ENCODE results near the gene PRDX5.
A peak's percentile ranks its signal among the peaks of the same experiment; 100 is the strongest.
"Not testable (repeated sequence)": the region's sequence is repeated elsewhere in the genome, so short reads cannot be mapped to it uniquely, and the experiment has no call there.

Gene PRDX5

DNA sequence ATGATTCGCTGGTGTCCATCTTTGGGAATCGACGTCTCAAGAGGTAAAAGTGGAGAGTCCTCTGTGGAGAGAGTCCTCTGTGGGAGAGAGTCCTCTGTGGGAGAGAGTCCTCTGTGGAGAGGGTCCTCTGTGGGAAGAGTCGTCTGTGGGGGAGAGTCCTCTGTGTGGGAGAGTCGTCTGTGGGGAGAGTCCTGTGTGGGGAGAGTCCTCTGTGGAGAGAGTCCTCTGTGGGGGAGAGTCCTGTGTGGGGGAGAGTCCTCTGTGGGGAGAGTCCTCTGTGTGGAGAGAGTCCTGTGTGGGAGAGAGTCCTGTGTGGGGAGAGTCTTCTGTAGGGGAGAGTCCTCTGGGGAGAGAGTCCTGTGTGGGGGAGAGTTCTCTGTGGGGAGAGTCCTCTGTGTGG, 3.1 kb downstream of the PRDX5 start:
- Histone ChIP-seq H3K9ac (ENCODE audit: low read depth, low read length) (no peak overlapping the region), H3K4me3 (ENCODE audit: low read depth, low read length) (no peak overlapping the region), H3K27me3 (ENCODE audit: control insufficient read depth, insufficient read depth, low read length) (no peaks in the 10 kb centered on the region), H3K4me1 (ENCODE audit: control insufficient read depth, insufficient read depth, low read length) (peaks cover 14% of the 10 kb centered on the region), H3K9me3 (ENCODE audit: control insufficient read depth, insufficient read depth, low read length) (no peaks in the 10 kb centered on the region), H3K36me3 (ENCODE audit: control insufficient read depth, insufficient read depth, low read length) (peaks cover 34% of the 10 kb centered on the region), H3K27ac (ENCODE audit: low read depth, low read length) (no peak overlapping the region)

DNA sequence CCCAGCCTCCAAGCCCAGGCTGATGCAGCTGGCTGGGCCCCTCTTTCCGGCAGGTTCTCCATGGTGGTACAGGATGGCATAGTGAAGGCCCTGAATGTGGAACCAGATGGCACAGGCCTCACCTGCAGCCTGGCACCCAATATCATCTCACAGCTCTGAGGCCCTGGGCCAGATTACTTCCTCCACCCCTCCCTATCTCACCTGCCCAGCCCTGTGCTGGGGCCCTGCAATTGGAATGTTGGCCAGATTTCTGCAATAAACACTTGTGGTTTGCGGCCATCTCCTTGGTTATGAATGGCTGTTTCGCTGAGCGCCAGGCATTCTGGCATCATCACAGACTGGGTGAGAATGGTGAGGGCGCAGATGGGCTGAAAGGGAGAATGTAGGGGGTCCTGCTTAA, 3.6 kb downstream of the PRDX5 start:
- H3K27ac ChIP-seq (ENCODE audit: low read depth, low read length) = no peak overlapping the region
- no peaks in the 10 kb centered on the region for H3K27me3 ChIP-seq (ENCODE audit: control insufficient read depth, insufficient read depth, low read length)
- H3K9ac ChIP-seq (ENCODE audit: low read depth, low read length) = no peak overlapping the region
- H3K4me3 ChIP-seq (ENCODE audit: low read depth, low read length) = no peak overlapping the region
- no peaks in the 10 kb centered on the region for H3K9me3 ChIP-seq (ENCODE audit: control insufficient read depth, insufficient read depth, low read length)
- H3K36me3 ChIP-seq (ENCODE audit: control insufficient read depth, insufficient read depth, low read length) = peaks cover 29% of the 10 kb centered on the region
- H3K4me1 ChIP-seq (ENCODE audit: control insufficient read depth, insufficient read depth, low read length) = peaks cover 9% of the 10 kb centered on the region

DNA sequence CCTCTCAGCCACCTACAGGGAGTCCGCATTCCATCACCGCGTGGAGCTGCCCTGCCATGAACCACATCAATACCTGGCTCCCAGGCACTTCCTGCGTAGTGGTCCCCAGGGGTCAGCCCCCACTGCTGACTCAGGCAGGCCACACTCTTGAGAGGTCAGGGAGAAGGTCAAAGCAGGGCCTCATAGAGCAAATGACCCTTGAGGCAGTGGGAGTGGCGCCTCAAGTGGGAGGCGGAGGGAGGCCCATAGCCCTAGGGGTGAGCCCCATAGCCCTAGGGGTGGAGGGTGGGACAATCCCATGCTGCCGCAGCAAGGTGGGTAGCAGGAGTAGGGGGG, 5.0 kb downstream of the PRDX5 start:
- Histone ChIP-seq H3K36me3 (ENCODE audit: control insufficient read depth, insufficient read depth, low read length) (peaks cover 29% of the 10 kb centered on the region), H3K4me1 (ENCODE audit: control insufficient read depth, insufficient read depth, low read length) (peaks cover 9% of the 10 kb centered on the region), H3K9ac (ENCODE audit: low read depth, low read length) (no peak overlapping the region), H3K27ac (ENCODE audit: low read depth, low read length) (no peak overlapping the region), H3K27me3 (ENCODE audit: control insufficient read depth, insufficient read depth, low read length) (no peaks in the 10 kb centered on the region), H3K4me3 (ENCODE audit: low read depth, low read length) (no peak overlapping the region), H3K9me3 (ENCODE audit: control insufficient read depth, insufficient read depth, low read length) (no peaks in the 10 kb centered on the region)

GRCh38 chr11:64323373-64323772, 5.5 kb downstream of the PRDX5 start:
- Histone ChIP-seq H3K27ac (ENCODE audit: low read depth, low read length) (no peak overlapping the region), H3K4me3 (ENCODE audit: low read depth, low read length) (no peak overlapping the region), H3K27me3 (ENCODE audit: control insufficient read depth, insufficient read depth, low read length) (no peaks in the 10 kb centered on the region), H3K36me3 (ENCODE audit: control insufficient read depth, insufficient read depth, low read length) (peaks cover 29% of the 10 kb centered on the region), H3K9ac (ENCODE audit: low read depth, low read length) (no peak overlapping the region), H3K9me3 (ENCODE audit: control insufficient read depth, insufficient read depth, low read length) (no peaks in the 10 kb centered on the region), H3K4me1 (ENCODE audit: control insufficient read depth, insufficient read depth, low read length) (peaks cover 9% of the 10 kb centered on the region)

GRCh38 chr11:64323984-64324383, 6.1 kb downstream of the PRDX5 start:
- H3K4me3 ChIP-seq (ENCODE audit: low read depth, low read length) = not testable (repeated sequence)

GRCh38 chr11:64324692-64325469, 7.0 kb downstream of the PRDX5 start:
- H3K27me3 ChIP-seq (ENCODE audit: control insufficient read depth, insufficient read depth, low read length) = no peaks in the 10 kb centered on the region
- H3K36me3 ChIP-seq (ENCODE audit: control insufficient read depth, insufficient read depth, low read length) = peaks cover 24% of the 10 kb centered on the region
- H3K9ac ChIP-seq (ENCODE audit: low read depth, low read length) = no peak overlapping the region
- H3K27ac ChIP-seq (ENCODE audit: low read depth, low read length) = peak overlapping the region; percentile 54
- no peak overlapping the region for H3K4me3 ChIP-seq (ENCODE audit: low read depth, low read length)
- H3K4me1 ChIP-seq (ENCODE audit: control insufficient read depth, insufficient read depth, low read length) = no peaks in the 10 kb centered on the region
- H3K9me3 ChIP-seq (ENCODE audit: control insufficient read depth, insufficient read depth, low read length) = no peaks in the 10 kb centered on the region

More at GRCh38 chr11:64323984-64324383, 6.1 kb downstream of the PRDX5 start:
- not testable (repeated sequence) for H3K27me3 ChIP-seq (ENCODE audit: control insufficient read depth, insufficient read depth, low read length); H3K9ac ChIP-seq (ENCODE audit: low read depth, low read length); H3K27ac ChIP-seq (ENCODE audit: low read depth, low read length); H3K9me3 ChIP-seq (ENCODE audit: control insufficient read depth, insufficient read depth, low read length); H3K4me1 ChIP-seq (ENCODE audit: control insufficient read depth, insufficient read depth, low read length)
- peaks cover 29% of the 10 kb centered on the region for H3K36me3 ChIP-seq (ENCODE audit: control insufficient read depth, insufficient read depth, low read length)

GRCh38 chr11:64327375-64327774, 9.5 kb downstream of the PRDX5 start:
- Histone ChIP-seq H3K4me3 (ENCODE audit: low read depth, low read length) (no peak overlapping the region), H3K27ac (ENCODE audit: low read depth, low read length) (no peak overlapping the region), H3K9ac (ENCODE audit: low read depth, low read length) (no peak overlapping the region), H3K4me1 (ENCODE audit: control insufficient read depth, insufficient read depth, low read length) (peaks cover 4% of the 10 kb centered on the region), H3K27me3 (ENCODE audit: control insufficient read depth, insufficient read depth, low read length) (no peaks in the 10 kb centered on the region), H3K36me3 (ENCODE audit: control insufficient read depth, insufficient read depth, low read length) (peaks cover 6% of the 10 kb centered on the region), H3K9me3 (ENCODE audit: control insufficient read depth, insufficient read depth, low read length) (no peaks in the 10 kb centered on the region)

- Histone ChIP-seq H3K4me1 (ENCODE audit: control insufficient read depth, insufficient read depth, low read length) (peaks cover 4% of the 10 kb centered on the region), H3K9me3 (ENCODE audit: control insufficient read depth, insufficient read depth, low read length) (no peaks in the 10 kb centered on the region), H3K36me3 (ENCODE audit: control insufficient read depth, insufficient read depth, low read length) (0 out of 2 replicates have a peak, but pooled peaks cover under 1% of the 10 kb centered on the region), H3K27me3 (ENCODE audit: control insufficient read depth, insufficient read depth, low read length) (no peaks in the 10 kb centered on the region), H3K4me3 (ENCODE audit: low read depth, low read length) (no peak overlapping the region), H3K9ac (ENCODE audit: low read depth, low read length) (no peak overlapping the region), H3K27ac (ENCODE audit: low read depth, low read length) (no peak overlapping the region)
Observed at GRCh38 chr11:64327993-64328392, 10.1 kb downstream of the PRDX5 start.

DNA sequence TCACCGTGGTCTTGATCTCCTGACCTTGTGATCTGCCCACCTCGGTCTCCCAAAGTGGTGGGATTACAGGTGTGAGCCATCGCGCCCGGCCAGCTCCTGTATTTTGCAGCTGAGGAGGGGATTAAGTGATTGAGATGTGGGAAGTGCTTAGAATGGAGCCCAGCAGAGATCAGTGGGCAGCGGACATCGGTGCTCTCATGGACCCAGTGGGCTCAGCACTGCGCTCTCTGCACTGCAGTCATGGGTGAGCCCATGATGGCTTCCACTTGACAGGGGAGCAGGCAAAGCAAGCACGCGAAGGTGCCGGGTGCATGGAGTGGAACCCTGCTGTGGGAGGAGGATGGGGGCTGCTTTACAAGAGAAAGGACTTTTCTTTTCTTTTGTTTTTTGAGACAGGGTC, 13.0 kb downstream of the PRDX5 start:
- Histone ChIP-seq H3K9me3 (ENCODE audit: control insufficient read depth, insufficient read depth, low read length) (no peaks in the 10 kb centered on the region), H3K9ac (ENCODE audit: low read depth, low read length) (no peak overlapping the region), H3K27ac (ENCODE audit: low read depth, low read length) (no peak overlapping the region), H3K4me3 (ENCODE audit: low read depth, low read length) (no peak overlapping the region), H3K4me1 (ENCODE audit: control insufficient read depth, insufficient read depth, low read length) (peaks cover 4% of the 10 kb centered on the region), H3K36me3 (ENCODE audit: control insufficient read depth, insufficient read depth, low read length) (no peaks in the 10 kb centered on the region), H3K27me3 (ENCODE audit: control insufficient read depth, insufficient read depth, low read length) (no peaks in the 10 kb centered on the region)

DNA sequence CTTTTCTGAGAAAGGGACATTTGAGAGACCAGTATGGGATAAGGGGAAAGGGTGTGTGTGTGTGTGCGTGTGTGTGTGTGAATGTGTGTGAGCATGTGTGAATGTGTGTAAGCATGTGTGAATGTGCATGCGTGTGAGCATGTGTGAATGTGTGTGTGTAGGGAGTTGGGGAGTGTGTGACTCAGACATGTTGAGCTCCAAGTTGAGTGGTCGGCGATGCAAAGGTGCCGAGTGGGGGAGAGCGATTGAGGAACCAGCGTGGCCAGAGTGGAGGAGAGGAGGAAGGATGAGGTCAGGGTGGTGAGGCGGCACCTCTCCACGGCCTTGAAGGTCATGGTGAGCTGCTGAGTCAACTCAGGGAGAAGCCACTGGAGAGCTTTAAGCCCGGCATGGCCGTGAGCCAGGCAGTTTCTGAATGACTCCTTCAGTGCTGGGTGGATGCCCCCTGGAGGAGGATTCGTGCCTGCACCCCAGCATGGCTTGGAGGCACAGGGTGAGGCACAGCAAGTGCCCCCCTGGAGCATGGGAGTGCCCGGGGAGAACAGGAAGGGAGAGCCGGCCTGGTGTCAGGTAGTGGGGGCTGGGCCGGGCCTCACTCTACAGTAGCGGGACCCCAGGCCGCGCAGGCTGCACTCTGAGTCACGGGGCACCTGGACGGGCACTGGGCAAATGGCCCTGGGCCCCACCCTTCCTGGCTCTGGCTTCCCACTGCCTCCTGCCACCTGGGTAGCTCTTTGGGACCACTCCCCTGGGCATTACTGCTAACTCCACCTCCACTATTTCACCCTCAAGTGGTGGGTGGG, 13.8 kb downstream of the PRDX5 start:
- Histone ChIP-seq H3K27ac (ENCODE audit: low read depth, low read length) (no peak overlapping the region), H3K4me1 (ENCODE audit: control insufficient read depth, insufficient read depth, low read length) (peaks cover 4% of the 10 kb centered on the region), H3K27me3 (ENCODE audit: control insufficient read depth, insufficient read depth, low read length) (no peaks in the 10 kb centered on the region), H3K36me3 (ENCODE audit: control insufficient read depth, insufficient read depth, low read length) (no peaks in the 10 kb centered on the region), H3K4me3 (ENCODE audit: low read depth, low read length) (no peak overlapping the region), H3K9me3 (ENCODE audit: control insufficient read depth, insufficient read depth, low read length) (no peaks in the 10 kb centered on the region), H3K9ac (ENCODE audit: low read depth, low read length) (no peak overlapping the region)

DNA sequence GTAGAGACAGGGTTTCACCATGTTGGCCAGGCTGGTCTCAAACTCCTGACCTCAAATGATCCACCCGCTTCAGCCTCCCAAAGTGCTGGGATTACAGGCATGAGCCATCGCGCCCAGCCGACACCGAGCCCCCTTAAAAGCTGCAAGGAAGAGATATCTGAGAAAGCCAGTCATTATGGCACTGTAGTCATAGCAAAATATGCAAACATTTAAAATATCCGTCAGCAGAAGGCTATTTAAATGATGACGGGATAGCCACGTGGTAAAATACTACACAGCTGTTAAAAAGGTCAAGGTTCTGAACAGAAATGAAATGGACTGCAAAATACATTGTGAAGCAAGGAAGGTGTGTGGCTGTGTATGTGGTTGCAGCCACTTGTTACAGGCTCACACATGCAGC, 15.6 kb downstream of the PRDX5 start:
- Histone ChIP-seq H3K36me3 (ENCODE audit: control insufficient read depth, insufficient read depth, low read length) (no peaks in the 10 kb centered on the region), H3K4me3 (ENCODE audit: low read depth, low read length) (no peak overlapping the region), H3K4me1 (ENCODE audit: control insufficient read depth, insufficient read depth, low read length) (peaks cover 4% of the 10 kb centered on the region), H3K27me3 (ENCODE audit: control insufficient read depth, insufficient read depth, low read length) (no peaks in the 10 kb centered on the region), H3K9ac (ENCODE audit: low read depth, low read length) (no peak overlapping the region), H3K27ac (ENCODE audit: low read depth, low read length) (no peak overlapping the region), H3K9me3 (ENCODE audit: control insufficient read depth, insufficient read depth, low read length) (no peaks in the 10 kb centered on the region)
